WTC11 (cell line): ENCODE measurements around the gene NGDN.

Experiments
- ATF2 ChIP-seq: sonication (generic); formaldehyde crosslinking; IDR thresholded peaks from 2 replicates; pipeline ENCODE4 v1.8.1; 2022; ENCODE audit warnings: low read depth, missing genetic modification reagents, borderline replicate concordance
- CREB1 ChIP-seq: sonication (generic); formaldehyde crosslinking; IDR thresholded peaks from 2 replicates; pipeline ENCODE4 v1.8.0; 2023; ENCODE audit warnings: mild to moderate bottlenecking, missing genetic modification reagents
- CTCF ChIP-seq: fragments of 200-600 bp; IDR thresholded peaks from 2 replicates; pipeline ENCODE4 v1.8.0; 2022; ENCODE audit warnings: antibody characterized with exemption
- E2F1 ChIP-seq: sonication (generic); formaldehyde crosslinking; IDR thresholded peaks from 2 replicates; pipeline ENCODE4 v1.8.0; 2022; ENCODE audit warnings: mild to moderate bottlenecking, missing genetic modification reagents
- FOXP1 ChIP-seq: sonication (generic); formaldehyde crosslinking; IDR thresholded peaks from 2 replicates; pipeline ENCODE4 v1.8.0; 2022; ENCODE audit warnings: missing genetic modification reagents, mild to moderate bottlenecking, moderate library complexity, borderline replicate concordance
- FOXP4 ChIP-seq: sonication (generic); formaldehyde crosslinking; IDR thresholded peaks from 2 replicates; pipeline ENCODE4 v1.8.0; 2022; ENCODE audit warnings: mild to moderate bottlenecking, missing genetic modification reagents
- GABPB1 ChIP-seq: sonication (generic); formaldehyde crosslinking; IDR thresholded peaks from 2 replicates; pipeline ENCODE4 v1.8.1; 2023; ENCODE audit warnings: mild to moderate bottlenecking, missing genetic modification reagents
- GTF2I ChIP-seq: fragments of 250-450 bp; sonication (Bioruptor Pico); conservative IDR thresholded peaks from 2 replicates; pipeline ENCODE4 v1.4.0; 2021; ENCODE audit warnings: mild to moderate bottlenecking
- OVOL2 ChIP-seq: fragments of 250-450 bp; sonication (Bioruptor Pico); IDR thresholded peaks from 2 replicates; pipeline ENCODE4 v1.9.0; 2021; ENCODE audit warnings: mild to moderate bottlenecking, borderline replicate concordance
- SP1 ChIP-seq: sonication (generic); formaldehyde crosslinking; conservative IDR thresholded peaks from 2 replicates; pipeline ENCODE4 v1.8.1; 2022; ENCODE audit warnings: missing genetic modification reagents
- ZNF671 ChIP-seq: fragments of 250-450 bp; sonication (Bioruptor Pico); IDR thresholded peaks from 2 replicates; pipeline ENCODE4 v1.8.0; 2021; ENCODE audit warnings: mild to moderate bottlenecking

GRCh38 chr14:23437133-23438100 is 32.1 kb upstream of the NGDN start:
- TF ChIP-seq CTCF: no peak
- no peak for TF ChIP-seq FOXP4
- TF ChIP-seq GTF2I (CRISPR knock-in tag): no peak
- TF ChIP-seq OVOL2 (CRISPR knock-in tag): no peak
- no peak for TF ChIP-seq E2F1
- TF ChIP-seq FOXP1 (CRISPR knock-in tag): no peak
- no peak for TF ChIP-seq ZNF671
- TF ChIP-seq SP1: no peak
- TF ChIP-seq GABPB1: no peak
- no peak for TF ChIP-seq CREB1 (CRISPR knock-in tag)
- no peak for TF ChIP-seq ATF2 (CRISPR knock-in tag)
